ENCODE measurements around the gene RAD51AP1. TPM values are rescaled to one million over a fixed set of nuclear protein-coding genes. Genes with fewer than 3 reads are reported as not detected.
"Not testable (repeated sequence)": the region's sequence is repeated elsewhere in the genome, so short reads cannot be mapped to it uniquely, and the experiment has no call there.

RAD51AP1 gene
- total RNA-seq: 2.2 TPM

- DNase-seq (ENCODE audit: low read depth in 2 of 3, low spot score in 2 of 3): peak; percentile 89 to 98 (median 96)
Observed at GRCh38 chr12:4538207-4539160, at the start of gene RAD51AP1. TSS of gene RAD51AP1 (plus strand) at chr12:4538890. CDS start at chr12:4538940, 50 bp downstream.

- DNase-seq (ENCODE audit: low read depth in 2 of 3, low spot score in 2 of 3): no peak
Observed at GRCh38 chr12:4489556-4489955, 49.1 kb upstream of the RAD51AP1 start.

GRCh38 chr12:4490973-4491372, 47.7 kb upstream of the RAD51AP1 start:
- DNase-seq (ENCODE audit: low read depth in 2 of 3, low spot score in 2 of 3): no peak

GRCh38 chr12:4496145-4496838, 42.4 kb upstream of the RAD51AP1 start:
- no peak for DNase-seq (ENCODE audit: low read depth in 2 of 3, low spot score in 2 of 3)

- no peak for DNase-seq (ENCODE audit: low read depth in 2 of 3, low spot score in 2 of 3)
Observed at GRCh38 chr12:4499186-4499585, 39.5 kb upstream of the RAD51AP1 start.

- no peak for DNase-seq (ENCODE audit: low read depth in 2 of 3, low spot score in 2 of 3)
Observed at GRCh38 chr12:4505376-4505986, 33.2 kb upstream of the RAD51AP1 start.

GRCh38 chr12:4506430-4506829, 32.3 kb upstream of the RAD51AP1 start:
- no peak for DNase-seq (ENCODE audit: low read depth in 2 of 3, low spot score in 2 of 3)

- DNase-seq (ENCODE audit: low read depth in 2 of 3, low spot score in 2 of 3): peak; percentile 14 to 46 (median 37)
Observed at GRCh38 chr12:4506870-4507269, 31.8 kb upstream of the RAD51AP1 start.

- not testable (repeated sequence) for DNase-seq (ENCODE audit: low read depth in 2 of 3, low spot score in 2 of 3)
Observed at GRCh38 chr12:4508503-4508902, 30.2 kb upstream of the RAD51AP1 start.

GRCh38 chr12:4509269-4509668, 29.4 kb upstream of the RAD51AP1 start:
- DNase-seq (ENCODE audit: low read depth in 2 of 3, low spot score in 2 of 3): not testable (repeated sequence)

- DNase-seq (ENCODE audit: low read depth in 2 of 3, low spot score in 2 of 3): no peak
Observed at GRCh38 chr12:4518106-4518728, 20.5 kb upstream of the RAD51AP1 start.

GRCh38 chr12:4523443-4523842, 15.2 kb upstream of the RAD51AP1 start:
- DNase-seq (ENCODE audit: low read depth in 2 of 3, low spot score in 2 of 3): not testable (repeated sequence)

- peak in 1 of 3 donors; percentile 33 for DNase-seq (ENCODE audit: low read depth in 2 of 3, low spot score in 2 of 3)
Observed at GRCh38 chr12:4526923-4527546, 11.7 kb upstream of the RAD51AP1 start.

GRCh38 chr12:4530160-4530559, 8.5 kb upstream of the RAD51AP1 start:
- DNase-seq (ENCODE audit: low read depth in 2 of 3, low spot score in 2 of 3): no peak

GRCh38 chr12:4530982-4531586, 7.6 kb upstream of the RAD51AP1 start:
- no peak for DNase-seq (ENCODE audit: low read depth in 2 of 3, low spot score in 2 of 3)

GRCh38 chr12:4535092-4535491, 3.6 kb upstream of the RAD51AP1 start:
- no peak for DNase-seq (ENCODE audit: low read depth in 2 of 3, low spot score in 2 of 3)

- DNase-seq (ENCODE audit: low read depth in 2 of 3, low spot score in 2 of 3): no peak
Observed at GRCh38 chr12:4535871-4536270, 2.8 kb upstream of the RAD51AP1 start.

- no peak for DNase-seq (ENCODE audit: low read depth in 2 of 3, low spot score in 2 of 3)
Observed at GRCh38 chr12:4539167-4539870, 629 bp downstream of the RAD51AP1 start.

- DNase-seq (ENCODE audit: low read depth in 2 of 3, low spot score in 2 of 3): no peak
Observed at GRCh38 chr12:4540170-4540569, 1.5 kb downstream of the RAD51AP1 start.

Data from hematopoietic multipotent progenitor cell (in vitro differentiated cells).